Stimulated activated CD8-positive, alpha-beta memory T cell treated with anti-CD3 and anti-CD28 coated beads, Interleukin-7, amount 100 ng/mL, for 4 hours (primary cell): ENCODE measurements around the gene CCDC116.
"Not testable (repeated sequence)": the region's sequence is repeated elsewhere in the genome, so short reads cannot be mapped to it uniquely, and the experiment has no call there.

Experiments
- DNase-seq, 2 donors: peaks; one replicate each; pipeline ENCODE4 v3.0.0-alpha.2; 2020; ENCODE audit warnings: low read depth in 2 of 2

The CCDC116 gene

GRCh38 chr22:21609556-21610157 lies 22.9 kb upstream of the CCDC116 start:
- not testable (repeated sequence) for DNase-seq

GRCh38 chr22:21611210-21611977 lies 21.2 kb upstream of the CCDC116 start:
- no peak for DNase-seq

- no peak for DNase-seq
Observed at GRCh38 chr22:21612858-21613257, 19.7 kb upstream of the CCDC116 start.

GRCh38 chr22:21613553-21614233 lies 18.9 kb upstream of the CCDC116 start:
- DNase-seq: no peak

GRCh38 chr22:21615731-21616130 lies 16.8 kb upstream of the CCDC116 start:
- DNase-seq: no peak

- DNase-seq: not testable (repeated sequence)
Observed at GRCh38 chr22:21617337-21617736, 15.2 kb upstream of the CCDC116 start.

GRCh38 chr22:21621025-21621424 lies 11.5 kb upstream of the CCDC116 start:
- DNase-seq: no peak

- no peak for DNase-seq
Observed at GRCh38 chr22:21622011-21622918, 10.3 kb upstream of the CCDC116 start.

- DNase-seq: no peak
Observed at GRCh38 chr22:21622919-21623647, 9.5 kb upstream of the CCDC116 start.

GRCh38 chr22:21623648-21623970 lies 9.0 kb upstream of the CCDC116 start:
- no peak for DNase-seq

- no peak for DNase-seq
Observed at GRCh38 chr22:21624120-21624879, 8.3 kb upstream of the CCDC116 start.

- no peak for DNase-seq
Observed at GRCh38 chr22:21624880-21625791, 7.4 kb upstream of the CCDC116 start.

- no peak for DNase-seq
Observed at GRCh38 chr22:21626073-21626734, 6.4 kb upstream of the CCDC116 start.

GRCh38 chr22:21626735-21627469 lies 5.7 kb upstream of the CCDC116 start:
- DNase-seq: no peak

- no peak for DNase-seq
Observed at GRCh38 chr22:21628386-21629254, 3.9 kb upstream of the CCDC116 start.

GRCh38 chr22:21629255-21630149 lies 3.1 kb upstream of the CCDC116 start, which contains the start of gene YDJC:
Gene YDJC (minus strand): TSS chr22:21630022. CDS start chr22:21630014, 8 bp downstream.
- peak; percentile 89 to 92 for DNase-seq
